ENCODE measurements around the gene DCBLD1. TPM values are rescaled to one million over a fixed set of nuclear protein-coding genes. Genes with fewer than 3 reads are reported as not detected.

The DCBLD1 gene
- total RNA-seq, 2 donors from 2014 or later = 6.3 to 7.1 TPM

GRCh38 chr6:117448011-117448410 is 34.5 kb upstream of the DCBLD1 start:
- Histone ChIP-seq H3K4me1 (no peaks in the 10 kb centered on the region), H3K27me3 (no peaks in the 10 kb centered on the region), H3K27ac (no peak overlapping the region), H3K4me3 (no peak overlapping the region), H3K36me3 (no peaks in the 10 kb centered on the region), H3K9me3 (no peaks in the 10 kb centered on the region)
- DNase-seq (ENCODE audit: low spot score) = no peak
- no peak for TF ChIP-seq CTCF (IDR thresholded peaks at IDR 0.05)

GRCh38 chr6:117448732-117449485 is 33.6 kb upstream of the DCBLD1 start:
- DNase-seq (ENCODE audit: low spot score) = no peak
- Histone ChIP-seq H3K4me1 (no peaks in the 10 kb centered on the region), H3K36me3 (no peaks in the 10 kb centered on the region), H3K27me3 (no peaks in the 10 kb centered on the region), H3K27ac (no peak overlapping the region), H3K9me3 (no peaks in the 10 kb centered on the region), H3K4me3 (no peak overlapping the region)
- TF ChIP-seq CTCF (IDR thresholded peaks at IDR 0.05) = no peak

DNA sequence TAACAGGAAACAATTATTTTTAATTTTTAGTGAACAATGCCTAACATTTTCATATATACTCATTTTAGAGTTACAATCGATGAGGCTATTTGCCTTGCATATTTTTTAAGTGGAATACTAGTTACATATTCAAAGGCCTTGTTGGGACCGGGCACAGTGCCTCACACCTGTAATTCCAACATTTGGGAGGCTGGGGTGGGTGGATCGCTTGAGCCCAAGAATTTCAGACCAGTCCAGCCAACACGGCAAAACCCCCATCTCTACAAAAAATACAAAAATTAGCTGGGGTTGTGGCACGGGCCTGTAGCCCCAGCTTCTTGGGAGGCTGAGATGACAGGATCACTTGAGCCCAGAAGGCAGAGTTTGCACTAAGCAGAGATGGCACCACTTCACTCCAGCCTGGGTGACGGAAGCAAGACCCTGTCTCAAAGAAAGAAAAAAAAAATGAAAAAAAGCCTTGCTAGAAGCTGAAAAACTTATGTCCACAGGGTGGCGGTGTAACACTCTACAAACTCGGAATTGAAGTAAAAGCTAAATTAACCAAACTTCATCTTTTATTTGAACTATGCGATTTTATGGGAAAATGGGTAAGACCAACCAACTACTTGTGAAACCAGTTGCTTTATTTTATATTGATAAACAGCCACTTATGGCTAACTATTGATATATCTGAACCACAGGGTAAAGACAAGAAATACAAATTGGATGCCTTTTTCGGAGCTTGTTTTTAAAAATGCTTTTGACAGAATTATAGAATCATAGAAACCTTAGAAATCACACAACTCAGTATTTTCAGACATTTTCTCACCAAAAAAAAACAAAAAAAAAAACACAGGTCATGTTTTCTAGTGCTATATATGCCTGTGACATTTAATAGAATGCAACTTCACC is 32.7 kb upstream of the DCBLD1 start:
- Histone ChIP-seq H3K36me3 (no peaks in the 10 kb centered on the region), H3K27ac (no peak overlapping the region), H3K4me3 (no peak overlapping the region), H3K4me1 (no peaks in the 10 kb centered on the region), H3K27me3 (no peaks in the 10 kb centered on the region), H3K9me3 (no peaks in the 10 kb centered on the region)
- peak; percentile 64 to 85 for TF ChIP-seq CTCF (IDR thresholded peaks at IDR 0.05)
- no peak for DNase-seq (ENCODE audit: low spot score)

DNA sequence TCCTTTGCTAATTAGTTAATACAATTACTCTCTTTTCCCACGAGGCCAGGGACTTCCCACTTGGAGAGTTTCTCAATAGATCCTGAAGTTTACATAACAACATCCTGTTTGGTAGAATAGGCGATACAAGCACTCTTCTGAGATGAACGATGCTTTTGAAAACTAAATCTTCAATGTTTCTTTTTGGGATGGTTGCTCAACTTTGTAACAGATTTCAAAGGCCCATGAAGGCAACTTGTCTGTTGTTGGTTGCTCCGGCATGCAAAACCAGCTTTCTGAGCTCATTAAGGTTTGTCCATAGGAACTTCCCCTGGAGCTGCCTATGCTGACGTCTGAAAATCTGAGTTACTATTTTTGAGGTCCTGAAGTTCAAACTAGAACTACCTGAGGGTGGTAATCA is 30.8 kb upstream of the DCBLD1 start:
- no peak for DNase-seq (ENCODE audit: low spot score)
- Histone ChIP-seq H3K27me3 (no peaks in the 10 kb centered on the region), H3K4me3 (no peak overlapping the region), H3K9me3 (no peaks in the 10 kb centered on the region), H3K36me3 (no peaks in the 10 kb centered on the region), H3K4me1 (no peaks in the 10 kb centered on the region), H3K27ac (no peak overlapping the region)
- no peak for TF ChIP-seq CTCF (IDR thresholded peaks at IDR 0.05)

GRCh38 chr6:117456250-117456649 is 26.2 kb upstream of the DCBLD1 start:
- Histone ChIP-seq H3K36me3 (no peaks in the 10 kb centered on the region), H3K27ac (no peak overlapping the region), H3K4me3 (no peak overlapping the region), H3K4me1 (no peaks in the 10 kb centered on the region), H3K27me3 (no peaks in the 10 kb centered on the region), H3K9me3 (no peaks in the 10 kb centered on the region)
- no peak for DNase-seq (ENCODE audit: low spot score)
- no peak for TF ChIP-seq CTCF (IDR thresholded peaks at IDR 0.05)

Measured in right atrium auricular region (tissue), 2 donors.